22Rv1 (cell line): ENCODE results near the gene PLXNA2.

Experiments used
- ZFX ChIP-seq: fragments of 450-650 bp; IDR thresholded peaks from 2 replicates; pipeline ENCODE4 v1.6.1; 2017; ENCODE audit warnings: antibody characterized with exemption, borderline replicate concordance
- TF ChIP-seq, protein P1 (sequence below): fragments of 450-650 bp; IDR thresholded peaks from 2 replicates; pipeline ENCODE4 v1.5.1; 2017; ENCODE audit warnings: mild to moderate bottlenecking

DNA sequence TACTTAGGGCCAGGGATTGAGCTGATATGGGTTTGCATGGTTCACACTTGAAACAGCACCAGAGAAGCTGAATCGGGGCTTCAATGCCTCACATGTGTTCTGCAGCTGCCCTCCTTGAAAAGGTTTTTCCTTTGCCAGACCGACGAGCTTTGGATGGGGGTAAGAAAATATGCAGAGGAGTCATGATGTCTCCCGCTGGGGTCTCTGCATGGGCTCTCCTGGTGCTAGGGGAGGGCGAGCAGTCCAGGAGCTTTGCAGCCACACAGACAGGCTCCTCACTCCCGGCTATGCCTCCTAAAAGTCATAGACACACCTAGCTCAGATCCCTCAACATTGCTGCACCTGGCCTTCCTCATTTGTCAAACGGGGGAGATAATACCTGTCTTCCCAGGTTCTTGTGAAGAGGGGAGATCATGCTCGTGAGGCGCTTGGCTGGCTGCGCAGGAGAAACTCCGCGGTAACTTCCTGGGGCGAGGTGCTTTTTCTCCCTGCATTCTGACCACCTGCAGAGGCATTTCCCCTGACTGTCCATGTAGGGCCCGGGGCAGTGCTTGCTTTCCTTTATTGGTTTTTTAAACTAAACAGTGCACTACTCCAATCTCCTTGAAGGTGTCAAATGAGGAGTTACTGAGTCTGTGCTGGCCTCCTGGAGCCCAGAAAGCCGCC is 112.4 kb downstream of the PLXNA2 start:
- TF ChIP-seq, protein P1, sequence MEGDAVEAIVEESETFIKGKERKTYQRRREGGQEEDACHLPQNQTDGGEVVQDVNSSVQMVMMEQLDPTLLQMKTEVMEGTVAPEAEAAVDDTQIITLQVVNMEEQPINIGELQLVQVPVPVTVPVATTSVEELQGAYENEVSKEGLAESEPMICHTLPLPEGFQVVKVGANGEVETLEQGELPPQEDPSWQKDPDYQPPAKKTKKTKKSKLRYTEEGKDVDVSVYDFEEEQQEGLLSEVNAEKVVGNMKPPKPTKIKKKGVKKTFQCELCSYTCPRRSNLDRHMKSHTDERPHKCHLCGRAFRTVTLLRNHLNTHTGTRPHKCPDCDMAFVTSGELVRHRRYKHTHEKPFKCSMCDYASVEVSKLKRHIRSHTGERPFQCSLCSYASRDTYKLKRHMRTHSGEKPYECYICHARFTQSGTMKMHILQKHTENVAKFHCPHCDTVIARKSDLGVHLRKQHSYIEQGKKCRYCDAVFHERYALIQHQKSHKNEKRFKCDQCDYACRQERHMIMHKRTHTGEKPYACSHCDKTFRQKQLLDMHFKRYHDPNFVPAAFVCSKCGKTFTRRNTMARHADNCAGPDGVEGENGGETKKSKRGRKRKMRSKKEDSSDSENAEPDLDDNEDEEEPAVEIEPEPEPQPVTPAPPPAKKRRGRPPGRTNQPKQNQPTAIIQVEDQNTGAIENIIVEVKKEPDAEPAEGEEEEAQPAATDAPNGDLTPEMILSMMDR = no peak
- TF ChIP-seq ZFX = no peak
